COLO829 (cell line): Measurements from ENCODE around the gene CDK6.
"Not testable (repeated sequence)": the region's sequence is repeated elsewhere in the genome, so short reads cannot be mapped to it uniquely, and the experiment has no call there.

Experiments used
- DNase-seq: peaks from one replicate; pipeline ENCODE4 v3.0.0; 2012; ENCODE audit warnings: low spot score

Gene CDK6

GRCh38 chr7:92836489-92836999 lies at the start of gene CDK6:
CDK6 (minus strand) TSS chr7:92836573; CDS start chr7:92833323, 3,250 bp downstream.
- DNase-seq, result peak; percentile 63

DNA sequence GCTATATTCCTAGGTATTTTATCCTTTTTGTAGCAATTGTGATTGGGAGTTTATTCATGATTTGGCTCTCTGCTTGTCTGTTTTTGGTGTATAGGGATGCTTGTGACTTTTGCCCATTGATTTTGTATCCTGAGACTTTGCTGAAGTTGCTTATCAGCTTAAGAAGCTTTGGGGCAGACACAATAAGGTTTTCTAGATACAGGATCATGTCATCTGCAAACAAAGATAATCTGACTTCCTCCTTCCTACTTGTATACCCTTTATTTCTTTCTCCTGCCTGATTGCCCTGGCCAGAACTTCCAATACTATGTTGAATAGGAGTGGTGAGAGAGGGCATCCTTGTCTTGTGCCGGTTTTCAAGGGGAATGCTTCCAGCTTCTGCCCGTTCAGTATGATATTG lies 49.7 kb upstream of the CDK6 start:
- DNase-seq, result not testable (repeated sequence)

- DNase-seq, result no peak
Measured at GRCh38 chr7:92884218-92884617, 47.8 kb upstream of the CDK6 start.

GRCh38 chr7:92882760-92883159 lies 46.4 kb upstream of the CDK6 start:
- no peak for DNase-seq

DNA sequence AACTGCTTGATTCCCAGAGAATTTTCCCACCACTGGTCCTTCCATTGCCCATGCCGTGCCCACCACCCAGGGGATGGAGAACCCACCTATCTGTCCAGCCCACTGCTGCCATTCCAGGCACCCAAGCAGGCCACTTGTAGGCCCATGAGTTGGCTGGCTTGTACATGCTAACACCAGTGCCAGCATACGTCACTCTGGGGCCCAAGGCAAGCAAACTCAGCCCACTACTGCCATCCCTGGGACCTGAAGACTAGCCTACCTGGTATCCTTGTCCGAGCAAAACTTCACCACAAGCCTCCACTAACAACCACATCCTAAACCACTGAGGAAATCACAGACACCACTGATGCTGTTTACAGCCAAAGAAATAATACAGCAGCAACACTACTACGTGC lies 44.7 kb upstream of the CDK6 start:
- DNase-seq, result no peak

DNA sequence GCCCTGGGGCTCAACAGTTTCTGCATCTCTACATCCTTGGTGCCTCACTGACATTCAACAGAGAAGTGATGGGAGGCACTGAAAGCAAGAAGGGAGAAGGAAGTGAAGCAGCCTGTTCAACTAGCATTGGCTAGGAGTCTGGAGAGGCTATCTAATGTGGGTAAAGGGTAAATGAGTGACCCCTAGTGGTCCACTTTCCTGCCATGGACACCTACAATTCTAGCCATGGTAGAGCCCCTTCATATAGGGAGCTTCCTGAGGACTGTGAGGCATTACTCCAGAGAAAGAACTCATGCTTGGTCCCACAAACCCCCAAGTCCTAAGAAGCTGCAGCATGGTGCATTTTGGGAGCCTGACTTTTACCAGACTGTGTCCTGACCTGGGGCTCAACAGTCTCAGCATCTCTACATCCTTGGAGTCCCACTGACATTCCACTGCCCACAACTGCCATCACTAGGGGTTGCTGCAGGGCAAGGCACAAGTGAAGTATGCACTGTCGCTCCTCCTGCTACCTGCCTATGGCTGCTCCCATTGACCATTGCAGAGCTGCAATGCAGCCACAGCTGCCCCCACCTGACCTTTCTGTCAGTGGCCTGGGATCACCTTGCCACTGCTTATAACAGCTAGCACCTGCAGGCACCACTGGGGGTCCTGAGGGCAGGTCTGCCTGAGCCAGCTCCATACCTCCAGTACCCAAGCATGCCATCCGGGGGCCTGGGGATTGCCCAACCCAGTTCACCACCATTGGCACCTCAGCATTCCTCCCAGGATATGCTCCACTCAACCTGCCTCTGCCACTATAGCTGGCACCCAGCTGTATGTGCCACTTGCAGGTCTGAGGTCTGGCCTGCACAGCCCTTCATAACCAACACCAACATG lies 44.1 kb upstream of the CDK6 start:
- no peak for DNase-seq

- DNase-seq, result no peak
Measured at GRCh38 chr7:92877367-92877766, 41.0 kb upstream of the CDK6 start.

DNA sequence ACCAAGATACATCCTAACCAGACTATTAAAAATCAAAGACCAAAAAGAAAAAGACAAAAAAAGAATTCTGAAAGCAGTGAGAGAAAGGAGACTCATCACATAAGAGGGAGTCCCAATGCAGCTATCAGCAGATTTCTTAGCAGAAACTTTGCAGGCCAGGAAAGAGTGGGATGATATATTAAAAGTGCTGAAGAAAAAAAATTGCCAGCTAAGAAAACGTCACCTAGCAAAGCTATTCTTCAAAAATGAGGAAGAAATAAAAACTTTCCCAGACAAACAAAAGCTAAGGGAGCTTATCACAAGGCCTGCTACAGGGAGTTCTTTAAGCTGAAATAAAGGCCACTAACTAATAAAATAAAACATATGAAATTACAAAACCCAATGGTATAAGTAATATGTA lies 40.5 kb upstream of the CDK6 start:
- DNase-seq, result no peak

GRCh38 chr7:92875719-92876118 lies 39.3 kb upstream of the CDK6 start:
- no peak for DNase-seq

- DNase-seq, result no peak
Measured at GRCh38 chr7:92875173-92875572, 38.8 kb upstream of the CDK6 start.

DNA sequence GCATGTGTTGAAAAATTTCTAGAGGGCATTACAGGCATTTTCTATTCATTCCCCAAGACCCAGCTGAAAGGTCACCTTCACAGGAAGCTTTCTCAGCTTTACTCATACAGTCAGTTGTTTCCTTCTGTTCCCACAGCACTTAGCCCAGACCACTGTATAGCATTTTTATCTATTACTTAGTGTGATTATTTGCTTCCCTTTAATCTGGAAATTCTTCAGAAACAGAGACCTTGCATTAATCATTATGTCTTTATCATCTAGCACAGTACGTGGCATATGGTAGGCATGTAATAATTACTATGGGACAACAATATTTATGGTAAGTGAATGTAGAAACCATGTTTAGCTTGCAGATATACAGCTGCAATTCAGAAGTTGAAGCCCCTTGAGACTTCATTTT lies 38.2 kb upstream of the CDK6 start:
- peak; percentile 47 for DNase-seq

DNA sequence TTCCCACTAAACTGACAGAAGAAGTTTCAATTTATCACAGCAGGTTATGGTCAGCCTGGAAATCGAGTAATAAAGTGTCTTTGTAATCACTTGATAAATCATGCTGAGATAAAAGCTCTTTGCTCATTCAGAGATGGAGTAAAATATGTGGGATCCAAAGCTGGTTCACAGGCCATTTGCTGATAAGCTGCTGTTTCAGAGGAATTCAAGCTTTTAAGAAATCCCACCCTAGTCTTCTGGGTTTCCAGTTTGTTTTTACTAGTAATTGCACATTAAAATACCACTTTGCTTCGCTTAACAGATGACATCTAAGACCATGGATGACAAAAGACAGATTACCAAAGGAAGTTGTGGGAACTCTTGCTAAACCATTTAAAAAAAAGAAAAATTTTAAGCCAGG lies 37.4 kb upstream of the CDK6 start:
- no peak for DNase-seq

GRCh38 chr7:92872701-92873100 lies 36.3 kb upstream of the CDK6 start:
- DNase-seq, result no peak

- DNase-seq, result no peak
Measured at GRCh38 chr7:92868683-92869293, 32.4 kb upstream of the CDK6 start.

- not testable (repeated sequence) for DNase-seq
Measured at GRCh38 chr7:92864169-92864568, 27.8 kb upstream of the CDK6 start.

GRCh38 chr7:92856436-92856835 lies 20.1 kb upstream of the CDK6 start:
- DNase-seq, result no peak

DNA sequence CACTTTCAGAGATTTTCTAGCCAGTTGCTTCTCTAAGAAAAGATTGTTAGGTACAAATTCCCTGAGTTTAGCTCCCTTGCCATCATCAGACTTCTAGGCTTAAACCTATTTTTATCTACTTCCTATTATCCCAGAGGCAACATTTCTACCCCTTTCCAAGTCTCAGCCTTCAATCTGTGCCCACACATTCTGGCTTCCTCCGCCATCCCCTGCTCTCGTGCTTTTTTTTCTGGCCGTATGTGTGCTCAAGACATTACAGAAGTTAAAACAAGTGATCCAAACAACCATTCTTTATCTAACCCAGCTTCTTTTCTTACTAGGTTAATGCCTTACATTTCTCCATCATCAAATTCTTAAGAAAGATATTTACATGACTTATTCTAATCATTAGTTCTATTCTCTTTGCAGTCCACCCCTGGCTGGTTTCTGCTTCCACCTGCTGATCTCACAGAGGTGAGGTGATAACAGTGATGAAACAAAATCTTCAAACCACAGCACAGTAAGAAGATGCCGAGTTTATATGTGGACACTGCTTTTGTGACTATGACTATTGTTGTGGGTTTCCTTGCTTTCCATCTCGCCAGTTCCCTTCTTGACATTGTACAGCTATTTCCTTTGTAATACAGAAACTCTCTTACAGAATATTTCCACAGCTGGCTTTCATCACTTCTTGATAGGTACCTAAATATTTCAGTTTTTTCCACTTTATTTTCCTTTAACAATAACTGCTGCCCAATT lies 18.3 kb upstream of the CDK6 start:
- no peak for DNase-seq

- DNase-seq, result no peak
Measured at GRCh38 chr7:92851732-92852131, 15.4 kb upstream of the CDK6 start.

DNA sequence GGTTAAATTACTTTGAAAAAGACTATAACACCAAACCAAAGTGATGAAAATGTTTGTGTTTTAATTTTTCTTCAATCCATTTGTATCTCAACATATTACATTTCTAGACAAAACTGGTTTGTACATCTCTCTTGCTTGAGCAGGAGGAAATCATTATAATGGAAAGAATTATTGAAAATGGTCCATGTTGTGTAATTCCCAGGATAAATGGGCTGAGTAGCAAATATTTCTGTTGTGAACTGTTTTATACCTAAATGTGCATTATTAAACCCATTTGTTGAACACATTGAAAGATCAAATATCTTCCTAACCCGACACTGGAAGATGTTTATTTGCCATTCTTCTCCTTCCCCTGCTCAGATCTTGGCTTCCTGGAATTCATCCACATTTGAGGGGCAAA lies 14.1 kb upstream of the CDK6 start:
- DNase-seq, result no peak

DNA sequence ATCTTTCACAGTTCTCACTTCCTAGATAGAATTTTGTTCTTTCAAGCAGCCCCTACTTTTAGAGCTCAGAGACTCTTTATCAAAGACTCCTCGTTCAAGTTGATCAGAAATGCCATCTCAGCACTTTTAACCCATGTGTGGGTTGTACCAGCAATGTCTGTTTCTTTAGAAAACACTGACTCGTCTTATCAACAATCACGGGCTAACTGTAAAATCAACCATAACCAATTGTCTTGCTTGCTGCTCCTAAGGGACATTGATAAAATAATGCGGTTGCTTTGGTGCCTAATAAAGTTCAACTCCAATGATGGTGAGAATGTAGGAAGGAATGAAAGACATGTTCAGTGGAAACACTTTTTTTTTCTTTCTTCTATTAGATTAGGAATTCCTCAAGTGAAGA lies 12.9 kb upstream of the CDK6 start:
- no peak for DNase-seq

GRCh38 chr7:92848851-92849250 lies 12.5 kb upstream of the CDK6 start:
- DNase-seq, result no peak

DNA sequence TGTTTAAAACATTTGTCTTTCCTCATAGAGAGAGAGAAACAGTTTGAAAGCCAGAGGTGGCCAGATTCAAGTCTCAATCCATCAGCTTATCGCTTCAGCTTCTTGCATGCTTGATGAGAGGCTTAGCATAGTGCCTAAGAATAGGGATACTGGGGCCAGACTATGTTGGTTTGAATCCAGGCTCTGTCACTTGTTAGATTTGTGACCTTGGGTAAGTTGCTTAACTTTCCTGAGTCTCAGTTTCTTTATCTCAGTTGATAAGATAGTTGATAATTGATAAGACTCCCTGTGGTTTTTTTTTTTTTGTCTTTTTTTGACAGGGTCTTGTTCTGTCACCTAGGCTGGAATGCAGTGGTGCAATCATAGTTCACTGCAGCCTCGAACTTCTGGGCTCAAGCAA lies 12.1 kb upstream of the CDK6 start:
- no peak for DNase-seq

DNA sequence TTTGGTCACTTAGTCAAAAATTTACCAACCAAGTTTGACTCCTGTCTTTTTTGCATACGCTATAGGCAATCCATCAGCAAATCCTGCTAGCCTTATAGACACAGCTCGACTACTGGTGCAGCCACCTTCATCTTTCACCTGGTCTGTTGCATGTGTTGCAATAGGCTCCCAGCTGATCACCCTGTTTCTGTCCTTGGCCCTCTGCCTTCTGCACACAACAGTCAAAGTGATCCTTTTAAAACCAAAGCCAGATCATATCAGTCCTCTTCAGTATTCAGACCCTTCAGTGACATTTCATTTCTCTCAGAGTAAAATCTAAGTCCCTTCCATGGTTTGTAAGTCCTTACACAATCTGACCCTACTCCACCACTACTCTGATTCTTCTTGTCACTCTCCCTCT lies 10.9 kb upstream of the CDK6 start:
- DNase-seq, result no peak
